ENCODE data around the gene SCYGR6. TPM values are rescaled to one million over a fixed set of nuclear protein-coding genes. Genes with fewer than 3 reads are reported as not detected.
A peak's percentile ranks its signal among the peaks of the same experiment; 100 is the strongest.
"Not testable (repeated sequence)": the region's sequence is repeated elsewhere in the genome, so short reads cannot be mapped to it uniquely, and the experiment has no call there.

The SCYGR6 gene
- total RNA-seq: not detected

DNA sequence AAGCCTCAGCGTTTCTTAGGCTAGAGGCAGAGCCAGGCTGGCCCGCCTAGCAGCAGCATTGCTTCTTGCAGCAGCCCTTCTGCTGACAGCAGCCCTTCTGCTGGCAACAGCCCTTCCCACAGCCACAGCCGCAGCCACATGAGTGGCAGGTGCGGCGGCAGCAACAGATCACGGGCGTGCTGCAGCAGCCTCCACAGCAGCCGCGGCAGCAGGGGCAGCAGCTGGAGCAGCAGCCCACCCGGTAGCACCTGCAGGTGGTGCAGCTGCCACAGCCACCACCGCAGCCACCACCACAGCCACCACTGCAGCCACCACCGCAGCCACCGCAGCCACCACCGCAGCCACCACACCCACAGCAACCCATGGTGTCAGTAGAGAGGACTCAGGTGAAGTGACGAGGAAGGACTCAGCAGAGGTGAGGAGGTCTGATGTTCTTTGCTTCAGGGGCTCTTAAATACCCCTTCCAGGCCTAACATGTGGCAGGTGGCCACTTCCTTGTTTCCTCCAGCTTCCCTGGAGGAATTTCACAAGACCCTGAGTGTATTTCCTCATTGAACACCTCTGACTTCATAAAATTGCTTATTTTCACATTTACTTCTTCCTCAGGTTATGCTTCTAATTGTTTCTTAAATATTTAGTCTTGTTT is at the start of gene SCYGR6:
SCYGR6 (minus strand) TSS at position 364 of the 646 bp plus-strand sequence; CDS start at position 364, 0 bp downstream.
- in situ Hi-C loops (cut with MboI; ENCODE audit: low pct_unique_long_range_greater_than_20kb in 2 of 9, low sequenced_read_pairs in 9 of 9, unreplicated experiment in 9 of 9): no loop called here
- 31 to 100% (median 66%) methylated on average over 1 to 3 of the region's 15 CpGs; no CpG with 5 or more reads in 5 of the 10 experiments for WGBS, 10 experiments

DNA sequence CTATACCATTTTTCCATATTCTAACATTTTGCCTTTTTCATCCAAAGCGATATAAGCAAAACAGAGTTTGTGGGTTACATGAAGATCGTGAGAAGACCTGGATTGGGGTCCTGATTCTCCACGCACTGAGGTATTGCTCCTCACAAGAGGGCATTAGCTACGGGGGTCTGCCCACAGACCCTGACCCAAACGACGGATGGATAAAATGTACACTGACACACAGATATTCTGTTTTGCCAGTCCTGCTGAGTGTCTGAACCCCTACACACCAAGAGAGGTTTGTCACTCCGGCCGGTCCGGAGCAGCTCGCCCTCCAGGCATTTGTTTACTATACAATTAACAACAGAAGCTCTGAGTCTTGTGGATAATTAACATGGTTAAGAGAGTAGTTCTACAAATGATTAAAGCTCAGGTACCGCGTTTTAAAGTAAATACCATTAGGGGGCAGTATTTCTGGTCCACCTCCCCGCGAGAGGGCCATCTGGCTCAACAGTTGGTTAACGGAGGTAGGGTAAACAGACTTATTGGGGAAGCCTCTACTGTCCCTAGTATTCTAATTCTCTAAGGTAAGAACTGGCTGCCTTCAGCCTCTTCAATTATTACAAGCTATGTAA is 49.6 kb upstream of the SCYGR6 start:
- ATAC-seq (replicated peaks in 6 of 8): no peak
- 5 to 80% (median 68%) methylated on average over 1 to 11 of the region's 15 CpGs; no CpG with 5 or more reads in 1 of the 10 experiments for WGBS, 10 experiments
- in situ Hi-C loops (cut with MboI; ENCODE audit: low pct_unique_long_range_greater_than_20kb in 2 of 9, low sequenced_read_pairs in 9 of 9, unreplicated experiment in 9 of 9): loop anchor here in 7 of 9 experiments (25.0 kb wide), 4 partner anchors 112 to 637 kb away; partner anchors contain the start of gene SCYGR5 (in 2 of the 7)

More for the DNA sequence above, at the start of gene SCYGR6:
- no peaks in the 10 kb centered on the region for H3K4me1 ChIP-seq (replicated peaks in 1 of 2)
- ATAC-seq (replicated peaks in 6 of 8): no peak
- no peak within 1 kb of the TSS for H3K4me3 ChIP-seq
- no peak within 1 kb of the TSS for H3K27ac ChIP-seq

GRCh38 chr2:227772932-227773331 is 48.4 kb upstream of the SCYGR6 start:
- 0 to 80% (median 39%) methylated on average over 1 of the region's 2 CpGs; no CpG with 5 or more reads in 6 of the 10 experiments for WGBS, 10 experiments
- Histone ChIP-seq H3K4me1 (replicated peaks in 1 of 2) (no peaks in the 10 kb centered on the region), H3K4me3 (no peak overlapping the region), H3K27ac (no peak overlapping the region)
- peak in 4 of 8 experiments; percentile 20 to 69 (median 54) for ATAC-seq (replicated peaks in 6 of 8)
- in situ Hi-C loops (cut with MboI; ENCODE audit: low pct_unique_long_range_greater_than_20kb in 2 of 9, low sequenced_read_pairs in 9 of 9, unreplicated experiment in 9 of 9): loop anchor here in 7 of 9 experiments (25.0 kb wide), 4 partner anchors 111 to 636 kb away; partner anchors contain the start of gene SCYGR5 (in 2 of the 7)

More for the DNA sequence above, 49.6 kb upstream of the SCYGR6 start:
- Histone ChIP-seq H3K27ac (no peak overlapping the region), H3K4me1 (replicated peaks in 1 of 2) (no peaks in the 10 kb centered on the region), H3K4me3 (no peak overlapping the region)

GRCh38 chr2:227772197-227772661 is 47.7 kb upstream of the SCYGR6 start:
- in situ Hi-C loops (cut with MboI; ENCODE audit: low pct_unique_long_range_greater_than_20kb in 2 of 9, low sequenced_read_pairs in 9 of 9, unreplicated experiment in 9 of 9): loop anchor here in 7 of 9 experiments (25.0 kb wide), 4 partner anchors 110 to 635 kb away; partner anchors contain the start of gene SCYGR5 (in 2 of the 7)
- Histone ChIP-seq H3K4me3 (no peak overlapping the region), H3K27ac (no peak overlapping the region), H3K4me1 (replicated peaks in 1 of 2) (no peaks in the 10 kb centered on the region)
- WGBS, 10 experiments: 27 to 100% (median 57%) methylated on average over 1 to 5 of the region's 5 CpGs; no CpG with 5 or more reads in 2 of the 10 experiments
- ATAC-seq (replicated peaks in 6 of 8): no peak

DNA sequence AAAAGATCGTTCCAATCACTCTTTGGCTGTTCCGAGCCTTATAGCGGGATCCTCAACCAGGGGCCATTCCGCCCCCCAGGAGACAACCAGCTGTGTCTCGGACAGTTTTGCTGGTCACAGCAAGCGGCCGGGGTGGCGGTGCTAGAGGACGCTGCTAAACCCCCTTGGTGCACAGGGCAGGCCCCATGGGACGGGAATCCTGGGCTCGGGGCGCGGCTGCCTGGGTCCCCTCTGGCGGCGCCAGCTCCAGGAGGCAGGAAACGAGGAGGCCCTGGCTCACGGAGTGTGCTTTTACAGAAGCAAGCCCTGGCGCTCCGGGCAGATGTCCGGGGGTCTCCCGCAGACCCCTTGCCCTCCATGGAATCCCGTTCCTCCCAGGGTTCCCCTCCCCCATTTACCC is 43.3 kb upstream of the SCYGR6 start:
- Histone ChIP-seq H3K4me3 (no peak overlapping the region), H3K4me1 (replicated peaks in 1 of 2) (no peaks in the 10 kb centered on the region), H3K27ac (no peak overlapping the region)
- 90 to 100% methylated on average over 1 to 2 of the region's 22 CpGs; no CpG with 5 or more reads in 8 of the 10 experiments for WGBS, 10 experiments
- in situ Hi-C loops (cut with MboI; ENCODE audit: low pct_unique_long_range_greater_than_20kb in 2 of 9, low sequenced_read_pairs in 9 of 9, unreplicated experiment in 9 of 9): loop anchor here in 7 of 9 experiments (5.0 to 25.0 kb wide), 6 partner anchors 103 to 631 kb away; partner anchors contain the start of gene SCYGR5 (in 3 of the 7)
- ATAC-seq (replicated peaks in 6 of 8): no peak

DNA sequence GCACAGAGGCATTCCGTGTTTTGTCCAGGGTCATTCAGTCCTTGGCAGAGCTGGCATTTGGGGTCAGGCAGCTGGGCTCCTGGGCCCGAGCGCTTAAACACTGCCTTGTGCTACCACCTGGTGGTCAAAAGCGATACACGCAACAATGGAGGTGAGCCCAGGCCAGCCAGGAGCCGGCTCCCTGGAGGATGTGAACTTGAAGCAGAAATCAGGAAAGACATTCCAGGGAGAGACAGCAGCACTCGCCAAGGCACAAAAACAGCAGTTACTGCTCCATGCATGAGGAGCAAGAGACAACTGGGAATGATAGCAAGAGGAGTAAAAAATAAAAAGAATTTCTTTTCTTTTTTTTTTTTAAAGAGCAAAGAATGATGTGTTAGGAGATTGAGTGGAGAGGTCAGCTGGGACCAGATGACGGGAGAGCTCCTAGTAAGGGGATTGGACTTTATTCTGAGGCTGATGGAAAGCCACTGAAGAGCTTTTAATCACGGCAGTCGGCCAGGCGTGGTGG is 41.9 kb upstream of the SCYGR6 start:
- no peak overlapping the region for H3K27ac ChIP-seq
- H3K4me3 ChIP-seq: no peak overlapping the region
- H3K4me1 ChIP-seq (replicated peaks in 1 of 2): no peaks in the 10 kb centered on the region
- ATAC-seq (replicated peaks in 6 of 8): peak; percentile 91 to 100 (median 94)
- in situ Hi-C loops (cut with MboI; ENCODE audit: low pct_unique_long_range_greater_than_20kb in 2 of 9, low sequenced_read_pairs in 9 of 9, unreplicated experiment in 9 of 9): loop anchor here in 7 of 9 experiments (5.0 to 25.0 kb wide), 6 partner anchors 102 to 629 kb away; partner anchors contain the start of gene SCYGR5 (in 3 of the 7)
- 0 to 49% (median 23%) methylated on average over 2 to 10 of the region's 11 CpGs; no CpG with 5 or more reads in 1 of the 10 experiments for WGBS, 10 experiments

DNA sequence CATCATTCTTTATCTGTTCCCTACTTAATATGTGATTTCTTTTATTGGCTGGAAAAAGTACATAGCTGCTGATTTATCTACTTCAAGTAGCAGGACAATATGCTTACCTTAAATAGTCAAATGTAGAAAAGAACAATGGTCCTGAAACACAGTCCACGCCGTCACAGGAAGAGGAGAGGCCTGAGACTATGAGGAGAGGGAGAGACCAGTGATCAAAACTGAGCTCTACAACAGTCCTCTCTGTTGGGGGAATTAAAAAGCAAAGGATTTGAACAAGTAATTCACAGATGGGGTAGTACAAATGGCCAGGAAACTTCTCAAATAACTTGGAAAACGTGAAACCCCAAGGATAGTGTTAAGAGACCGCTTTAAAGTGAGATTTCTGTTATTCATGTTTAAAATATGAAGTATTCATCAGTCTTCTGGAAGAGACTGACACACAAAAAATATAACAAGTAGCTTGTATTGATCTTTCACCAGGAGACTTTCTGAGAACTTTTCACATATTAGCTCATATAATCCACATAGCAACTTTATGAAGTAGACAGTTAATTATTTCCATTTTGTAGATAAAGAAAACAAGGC is 41.3 kb upstream of the SCYGR6 start:
- ATAC-seq (replicated peaks in 6 of 8): no peak
- Histone ChIP-seq H3K27ac (no peak overlapping the region), H3K4me1 (replicated peaks in 1 of 2) (no peaks in the 10 kb centered on the region), H3K4me3 (no peak overlapping the region)
- WGBS, 10 experiments: 10 to 47% (median 26%) methylated on average over 2 to 4 of the region's 4 CpGs; no CpG with 5 or more reads in 1 of the 10 experiments
- in situ Hi-C loops (cut with MboI; ENCODE audit: low pct_unique_long_range_greater_than_20kb in 2 of 9, low sequenced_read_pairs in 9 of 9, unreplicated experiment in 9 of 9): loop anchor here in 7 of 9 experiments (5.0 to 25.0 kb wide), 6 partner anchors 101 to 629 kb away; partner anchors contain the start of gene SCYGR5 (in 3 of the 7)

DNA sequence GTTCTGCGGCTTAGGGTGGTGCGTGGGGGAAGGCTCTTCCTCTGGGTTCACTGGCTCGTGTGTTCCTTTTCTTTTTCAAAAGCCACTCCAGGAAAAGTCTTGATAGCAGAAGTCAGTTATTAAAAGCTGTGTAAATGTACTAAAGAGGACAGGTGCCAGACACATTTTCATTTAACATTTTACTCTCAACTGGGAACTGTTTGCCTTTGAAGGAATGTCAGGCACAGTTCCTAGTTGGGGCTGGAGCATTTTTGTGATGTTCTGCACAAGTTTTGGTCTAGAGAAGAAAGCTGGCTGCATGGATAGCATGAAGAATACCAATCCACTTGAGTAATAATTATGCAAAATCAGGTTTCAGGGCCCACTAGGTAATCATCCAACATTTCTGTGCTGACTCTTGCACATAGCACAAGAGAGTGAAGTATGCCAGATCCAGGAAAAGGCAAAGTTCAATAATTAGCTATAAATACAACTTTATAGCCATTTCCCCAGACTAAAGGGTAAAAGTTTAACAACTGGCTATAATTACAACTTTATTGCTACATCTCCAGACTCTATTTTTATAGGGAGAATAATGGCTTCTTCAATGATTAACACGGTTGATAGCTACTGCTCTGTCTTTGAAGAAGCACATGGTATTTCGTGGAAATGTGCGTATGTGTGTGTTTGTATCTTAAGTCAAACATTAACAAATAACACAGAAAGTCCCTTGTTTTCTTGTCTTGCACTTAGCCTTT is 37.4 kb upstream of the SCYGR6 start:
- Histone ChIP-seq H3K27ac (no peak overlapping the region), H3K4me3 (no peak overlapping the region), H3K4me1 (replicated peaks in 1 of 2) (no peaks in the 10 kb centered on the region)
- ATAC-seq (replicated peaks in 6 of 8): peak in 3 of 8 experiments; percentile 11 to 71 (median 51)
- WGBS, 10 experiments: 30 to 58% (median 41%) methylated on average over 2 to 5 of the region's 6 CpGs; no CpG with 5 or more reads in 1 of the 10 experiments
- in situ Hi-C loops (cut with MboI; ENCODE audit: low pct_unique_long_range_greater_than_20kb in 2 of 9, low sequenced_read_pairs in 9 of 9, unreplicated experiment in 9 of 9): loop anchor here in 7 of 9 experiments (10.0 to 25.0 kb wide), 5 partner anchors 97 to 625 kb away; partner anchors contain the start of gene SCYGR5 (in 3 of the 7)

GRCh38 chr2:227759411-227760118 is 35.0 kb upstream of the SCYGR6 start:
- H3K27ac ChIP-seq: no peak overlapping the region
- ATAC-seq (replicated peaks in 6 of 8): peak in 4 of 8 experiments; percentile 35 to 80 (median 62)
- WGBS, 10 experiments: 47 to 71% (median 61%) methylated on average over 1 to 13 of the region's 13 CpGs; no CpG with 5 or more reads in 1 of the 10 experiments
- no peaks in the 10 kb centered on the region for H3K4me1 ChIP-seq (replicated peaks in 1 of 2)
- in situ Hi-C loops (cut with MboI; ENCODE audit: low pct_unique_long_range_greater_than_20kb in 2 of 9, low sequenced_read_pairs in 9 of 9, unreplicated experiment in 9 of 9): loop anchor here in 7 of 9 experiments (10.0 to 25.0 kb wide), 5 partner anchors 95 to 622 kb away; partner anchors contain the start of gene SCYGR5 (in 3 of the 7)
- H3K4me3 ChIP-seq: no peak overlapping the region

DNA sequence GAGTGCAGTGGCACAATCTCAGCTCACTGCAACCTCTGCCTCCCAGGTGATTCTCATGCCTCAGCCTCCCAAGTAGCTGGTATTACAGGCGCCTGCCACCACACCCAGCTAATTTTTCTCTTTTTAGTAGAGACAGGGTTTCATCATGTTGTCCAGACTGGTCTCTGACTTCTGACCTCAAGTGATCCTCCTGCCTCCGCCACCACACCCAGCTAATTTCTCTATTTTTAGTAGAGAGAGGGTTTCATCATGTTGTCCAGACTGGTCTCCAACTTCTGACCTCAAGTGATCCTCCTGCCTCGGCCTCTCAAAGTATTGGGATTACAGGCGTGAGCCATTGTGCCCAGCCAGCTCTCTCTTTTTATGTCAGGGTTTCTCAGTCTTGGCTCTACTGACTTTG is 31.7 kb upstream of the SCYGR6 start:
- in situ Hi-C loops (cut with MboI; ENCODE audit: low pct_unique_long_range_greater_than_20kb in 2 of 9, low sequenced_read_pairs in 9 of 9, unreplicated experiment in 9 of 9): loop anchor here in 7 of 9 experiments (25.0 kb wide), 4 partner anchors 94 to 619 kb away; partner anchors contain the start of gene SCYGR5 (in 2 of the 7)
- not testable (repeated sequence) for H3K4me3 ChIP-seq; H3K27ac ChIP-seq; H3K4me1 ChIP-seq (replicated peaks in 1 of 2); ATAC-seq (replicated peaks in 6 of 8)
- WGBS, 10 experiments: 0 to 100% (median 60%) methylated on average over 1 to 4 of the region's 4 CpGs; no CpG with 5 or more reads in 3 of the 10 experiments

DNA sequence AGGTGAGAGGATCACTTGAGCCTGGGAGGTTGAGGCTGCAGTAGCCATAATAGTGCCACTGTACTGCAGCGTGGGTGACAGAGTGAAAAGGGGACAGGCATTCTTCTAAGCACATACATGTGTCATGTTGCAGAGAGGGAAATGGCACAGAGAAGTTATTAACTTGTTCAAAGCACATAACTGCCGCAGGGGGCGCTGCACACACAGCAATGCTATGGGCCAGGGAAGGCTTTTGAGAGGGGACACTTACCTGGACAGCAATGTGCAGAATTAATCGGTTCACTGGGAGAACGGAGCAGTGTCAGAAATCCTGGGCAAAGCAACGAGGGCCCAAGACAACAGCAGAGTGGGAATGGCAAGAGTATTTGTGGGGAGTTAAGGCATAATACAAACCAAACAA is 23.5 kb upstream of the SCYGR6 start:
- Histone ChIP-seq H3K4me1 (replicated peaks in 1 of 2) (no peaks in the 10 kb centered on the region), H3K27ac (no peak overlapping the region), H3K4me3 (no peak overlapping the region)
- in situ Hi-C loops (cut with MboI; ENCODE audit: low pct_unique_long_range_greater_than_20kb in 2 of 9, low sequenced_read_pairs in 9 of 9, unreplicated experiment in 9 of 9): no loop called here
- ATAC-seq (replicated peaks in 6 of 8): peak in 1 of 8 experiments; percentile 36
- 0 to 73% (median 54%) methylated on average over 1 to 6 of the region's 6 CpGs; no CpG with 5 or more reads in 1 of the 10 experiments for WGBS, 10 experiments
